GM18868 (cell line): ENCODE measurements around the gene LPO.

Experiments used
- ATAC-seq: cut with Tn5 transposase; IDR thresholded peaks from one replicate; pipeline ENCODE4 v1.9.1; 2021; ENCODE audit warnings: mild to moderate bottlenecking, moderate library complexity; ENCODE audit not compliant: unreplicated experiment

LPO gene

GRCh38 chr17:58302919-58303585 lies 64.7 kb downstream of the LPO start:
- no peak for ATAC-seq

- no peak for ATAC-seq
Observed at GRCh38 chr17:58303971-58304749, 65.8 kb downstream of the LPO start.

GRCh38 chr17:58304750-58305486 lies 66.5 kb downstream of the LPO start:
- ATAC-seq: no peak

DNA sequence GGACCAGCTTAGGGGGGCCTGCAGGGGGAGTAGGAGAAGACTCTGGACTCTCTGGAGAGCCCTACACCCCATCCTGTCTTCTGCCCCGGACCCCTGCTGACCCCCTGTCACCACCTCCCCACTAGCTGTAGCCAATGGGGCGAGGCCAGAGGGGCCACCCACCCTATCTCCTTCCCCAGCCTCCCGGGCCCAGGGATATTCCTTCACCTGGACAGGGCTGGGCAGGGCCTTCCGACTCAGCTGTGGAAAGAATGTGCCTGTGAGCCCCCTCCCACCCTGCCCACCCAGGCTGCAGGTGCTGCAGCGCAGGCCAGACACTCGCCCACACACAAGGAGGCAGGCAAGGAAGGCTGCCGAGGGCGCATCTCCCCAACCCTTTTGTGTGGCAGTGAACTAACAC lies 67.2 kb downstream of the LPO start:
- no peak for ATAC-seq

DNA sequence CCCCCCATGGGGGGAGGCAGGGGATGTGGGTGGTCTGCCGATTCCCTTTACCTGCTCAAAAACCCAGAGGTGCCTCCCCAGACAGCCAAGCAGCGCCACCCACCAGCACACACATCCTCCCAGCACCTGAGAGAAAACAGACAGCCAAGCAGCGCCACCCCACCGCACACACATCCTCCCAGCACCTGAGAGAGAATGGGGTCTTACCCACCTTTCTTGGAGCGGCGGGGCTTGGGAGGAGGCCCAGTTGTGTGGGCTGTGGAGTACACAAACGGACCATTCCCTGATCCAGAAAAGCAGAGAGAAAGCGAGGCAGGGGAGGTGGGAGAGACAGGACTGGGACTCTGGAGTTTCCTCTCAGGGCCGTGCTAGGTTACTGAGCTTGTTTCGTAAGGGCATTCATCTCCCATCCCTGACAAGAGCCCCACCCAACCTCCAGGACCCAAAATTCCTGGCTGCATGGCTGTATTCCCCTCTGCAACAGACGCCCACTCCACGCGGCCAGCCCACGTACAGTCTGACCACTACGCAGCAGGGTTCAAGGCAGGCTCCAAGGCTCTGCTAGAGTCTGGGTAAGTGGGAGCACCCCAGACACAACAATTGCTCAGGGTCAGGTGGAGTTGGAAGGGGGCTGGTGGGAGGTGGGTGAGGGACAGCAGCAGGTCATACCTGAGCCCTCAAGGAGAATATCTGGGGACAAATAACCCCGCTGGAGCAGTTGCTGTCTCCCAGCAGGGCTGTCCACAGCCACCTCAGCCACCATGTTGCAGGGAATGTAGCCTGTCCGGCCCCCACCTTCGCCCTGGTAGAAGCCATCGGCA lies 68.0 kb downstream of the LPO start:
- ATAC-seq: no peak

- ATAC-seq: no peak
Observed at GRCh38 chr17:58307468-58308172, 69.2 kb downstream of the LPO start.

- ATAC-seq: no peak
Observed at GRCh38 chr17:58308173-58308984, 70.0 kb downstream of the LPO start.

DNA sequence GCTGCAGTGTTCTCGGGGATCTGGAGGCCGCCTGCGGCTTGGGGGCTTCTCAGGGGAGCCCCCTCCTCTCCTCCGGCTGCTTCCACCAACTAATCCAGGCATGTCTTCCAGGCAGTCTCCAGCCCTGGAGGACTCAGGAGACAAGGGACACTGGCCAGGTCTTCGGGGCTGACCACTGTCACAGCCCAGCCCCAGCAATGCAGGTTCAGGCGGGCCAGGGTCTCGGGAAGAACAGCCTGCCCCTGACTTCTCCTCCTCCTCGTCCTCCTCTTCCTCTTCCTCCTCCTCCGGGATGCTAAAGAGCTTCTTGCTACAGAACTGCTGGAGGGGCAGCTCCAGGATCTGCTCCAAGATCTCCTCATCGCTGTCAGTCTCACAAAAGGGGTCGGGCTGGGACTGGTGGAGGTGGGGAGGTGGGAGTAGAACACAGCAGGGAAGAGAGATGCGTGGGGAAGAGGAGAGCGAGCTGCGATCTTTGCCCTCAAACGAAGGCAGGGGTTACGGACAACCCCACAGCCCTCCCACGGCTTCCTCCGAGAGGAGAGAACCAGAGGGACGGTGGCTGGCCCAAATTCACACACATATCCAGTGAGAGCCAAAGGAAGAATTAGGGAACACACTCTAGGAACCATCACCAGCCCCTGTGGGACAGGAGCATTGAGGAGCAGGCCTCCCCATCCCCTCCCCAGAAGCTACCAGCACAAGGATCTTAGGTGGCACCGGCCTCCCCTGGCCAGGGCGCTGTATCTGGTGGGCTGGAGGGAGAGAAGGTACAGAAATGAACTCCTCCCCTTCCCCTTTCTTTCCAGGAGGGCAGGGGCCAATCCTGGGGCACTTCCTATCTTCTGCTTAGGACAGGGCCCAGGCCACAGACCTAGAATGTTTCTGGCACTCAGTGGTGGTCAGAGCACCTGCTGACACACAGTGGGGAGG lies 70.9 kb downstream of the LPO start:
- no peak for ATAC-seq

DNA sequence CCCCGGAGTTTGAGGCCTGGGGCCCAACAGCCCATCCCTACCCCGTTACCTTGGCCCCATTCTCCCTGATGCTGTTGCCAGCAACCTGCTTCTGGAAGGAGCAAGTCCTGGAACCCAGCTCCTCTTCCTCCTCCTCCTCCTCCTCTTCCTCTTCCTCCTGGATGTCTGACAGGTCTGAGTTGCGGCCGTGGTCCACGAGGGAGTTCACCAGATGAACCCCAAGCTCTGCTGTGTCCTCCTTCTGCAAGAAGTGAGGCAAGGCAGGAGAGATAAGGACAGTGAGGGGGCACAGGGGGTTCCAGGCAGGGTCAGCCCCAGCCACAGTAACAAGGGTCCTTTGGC lies 71.5 kb downstream of the LPO start:
- no peak for ATAC-seq

GRCh38 chr17:58310511-58311428 lies 72.4 kb downstream of the LPO start:
- ATAC-seq: no peak

DNA sequence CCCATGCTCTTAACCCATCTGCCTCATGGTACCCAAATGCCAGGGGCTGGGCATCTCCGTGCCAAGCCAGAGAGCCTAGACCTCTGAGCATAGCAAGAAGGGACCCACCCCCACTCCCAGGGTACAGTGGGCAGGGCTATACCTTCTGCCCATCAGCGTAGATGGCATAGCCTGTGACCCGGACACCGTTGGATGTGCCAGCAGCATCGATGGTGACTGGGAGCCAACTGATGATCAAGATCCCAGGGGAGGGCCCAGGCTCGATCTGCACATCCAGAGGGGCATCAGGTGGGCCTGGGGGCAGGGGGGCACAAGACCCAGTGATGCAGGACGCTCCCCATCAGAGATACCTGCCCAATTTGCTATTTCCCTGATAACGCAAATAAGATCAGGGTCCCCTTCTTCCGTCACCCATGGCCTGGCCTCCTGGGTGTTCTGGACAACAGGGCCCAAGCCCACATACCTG lies 73.1 kb downstream of the LPO start:
- ATAC-seq: no peak

DNA sequence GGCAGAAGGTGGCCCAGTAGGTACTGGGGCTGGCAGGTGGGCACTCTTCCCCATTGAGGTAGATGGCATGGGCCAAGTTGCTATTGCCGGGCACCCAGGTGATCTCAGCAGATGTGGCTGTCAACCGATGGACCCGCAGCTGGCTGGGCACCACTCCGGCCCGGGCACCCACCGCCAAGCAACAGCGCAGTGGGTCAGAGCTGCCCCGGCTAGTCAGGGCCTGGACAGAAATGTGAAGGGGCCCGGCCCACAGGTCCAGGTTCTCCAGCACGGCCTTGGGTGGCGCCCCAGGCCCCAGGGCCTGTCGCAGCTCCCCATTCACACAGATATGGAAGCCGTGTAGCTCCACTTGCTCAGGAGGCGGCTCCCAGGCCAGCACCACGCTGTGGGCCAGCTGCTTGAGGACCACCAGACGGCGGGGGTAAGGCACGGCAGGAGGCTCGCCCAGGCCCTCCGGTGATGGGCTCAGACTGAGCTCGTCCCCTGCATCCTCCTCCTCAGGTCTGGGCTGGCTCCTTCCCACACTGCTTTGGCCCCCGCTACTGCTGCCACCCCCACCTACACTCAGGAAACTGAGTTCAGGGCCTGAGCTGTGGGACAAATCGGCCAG lies 73.7 kb downstream of the LPO start:
- ATAC-seq: no peak

DNA sequence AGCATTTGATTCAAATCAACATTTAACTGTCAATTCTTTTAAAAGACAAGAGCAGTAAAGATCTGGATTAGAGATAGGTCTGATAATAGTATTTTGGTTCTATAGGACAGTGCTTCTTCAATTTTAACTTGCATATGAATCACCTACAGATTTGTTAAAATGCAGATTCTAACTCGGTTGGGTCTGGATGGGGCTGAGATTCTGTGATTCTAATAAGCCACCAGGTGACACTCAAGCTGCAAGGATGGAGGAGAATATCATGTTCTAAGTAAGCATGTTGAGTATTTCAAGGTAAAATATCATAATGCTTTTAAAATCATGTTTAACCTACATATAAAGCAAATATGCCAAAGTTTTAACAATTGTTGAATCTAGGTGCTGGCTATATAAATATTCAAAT lies 74.4 kb downstream of the LPO start:
- ATAC-seq: no peak

DNA sequence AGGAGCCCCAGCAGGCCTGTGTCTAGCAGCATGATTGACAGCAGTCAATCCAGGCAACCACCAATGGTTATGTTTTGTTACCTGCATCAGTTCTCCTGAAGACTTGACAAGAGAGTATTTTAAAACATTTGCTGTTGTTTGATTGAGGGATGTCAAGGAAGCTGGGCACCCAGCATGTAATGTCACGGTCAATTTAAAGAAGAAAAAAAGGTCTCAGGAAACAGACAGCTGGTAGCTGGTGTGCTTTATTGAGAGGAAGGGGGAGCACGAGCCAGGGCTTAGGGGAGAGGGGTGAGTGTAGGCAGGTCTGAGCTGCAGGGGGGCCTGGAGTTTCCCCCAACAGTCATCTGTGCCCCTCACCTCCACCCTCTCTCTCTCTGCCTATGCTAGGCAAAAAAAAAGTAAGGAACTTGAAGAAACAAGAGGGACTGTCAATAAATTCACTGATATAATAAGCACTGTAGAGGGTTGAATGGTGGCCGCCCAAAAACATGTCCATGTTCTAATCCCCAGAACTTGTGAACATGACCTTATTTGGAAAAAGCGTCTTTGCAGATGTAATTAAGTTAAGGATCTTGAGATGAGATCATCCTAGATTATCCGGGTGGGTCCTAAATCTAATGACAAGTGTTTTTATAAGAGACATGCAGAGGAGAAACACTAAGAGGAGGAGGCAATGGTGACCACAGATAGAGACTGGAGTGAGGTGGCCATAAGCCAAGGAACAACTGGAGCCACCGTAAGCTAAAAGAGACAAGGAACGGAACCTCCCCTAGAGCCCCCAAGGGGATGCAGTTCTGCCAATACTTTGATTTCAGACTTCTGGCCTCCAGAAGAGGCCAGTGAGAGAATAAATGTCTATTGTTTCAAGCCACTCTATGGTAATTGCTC lies 75.7 kb downstream of the LPO start:
- ATAC-seq: no peak

GRCh38 chr17:58314706-58315015 lies 76.3 kb downstream of the LPO start:
- no peak for ATAC-seq

- ATAC-seq: no peak
Observed at GRCh38 chr17:58315281-58315711, 76.9 kb downstream of the LPO start.
